ENCODE data around the gene RSPH4A.

DNA sequence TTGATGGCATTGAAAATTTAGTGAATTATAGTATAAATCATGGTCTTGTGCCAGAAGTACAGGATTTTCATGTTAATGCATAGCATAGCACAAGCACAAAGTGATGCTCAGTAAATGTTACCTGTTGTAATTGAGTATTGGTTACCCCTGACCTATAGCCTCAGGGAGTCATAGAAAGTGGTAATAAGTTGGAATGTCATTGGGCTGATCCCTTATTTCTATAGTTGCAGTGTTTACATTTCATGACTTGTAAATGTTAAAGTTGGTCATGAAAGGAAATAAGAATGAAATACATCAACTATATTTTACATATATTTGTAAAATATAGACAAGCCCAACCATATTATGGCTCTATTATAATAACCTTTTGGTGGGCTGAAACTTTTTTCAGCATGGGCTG is 37.9 kb upstream of the RSPH4A start:
- TF ChIP-seq, protein P1, sequence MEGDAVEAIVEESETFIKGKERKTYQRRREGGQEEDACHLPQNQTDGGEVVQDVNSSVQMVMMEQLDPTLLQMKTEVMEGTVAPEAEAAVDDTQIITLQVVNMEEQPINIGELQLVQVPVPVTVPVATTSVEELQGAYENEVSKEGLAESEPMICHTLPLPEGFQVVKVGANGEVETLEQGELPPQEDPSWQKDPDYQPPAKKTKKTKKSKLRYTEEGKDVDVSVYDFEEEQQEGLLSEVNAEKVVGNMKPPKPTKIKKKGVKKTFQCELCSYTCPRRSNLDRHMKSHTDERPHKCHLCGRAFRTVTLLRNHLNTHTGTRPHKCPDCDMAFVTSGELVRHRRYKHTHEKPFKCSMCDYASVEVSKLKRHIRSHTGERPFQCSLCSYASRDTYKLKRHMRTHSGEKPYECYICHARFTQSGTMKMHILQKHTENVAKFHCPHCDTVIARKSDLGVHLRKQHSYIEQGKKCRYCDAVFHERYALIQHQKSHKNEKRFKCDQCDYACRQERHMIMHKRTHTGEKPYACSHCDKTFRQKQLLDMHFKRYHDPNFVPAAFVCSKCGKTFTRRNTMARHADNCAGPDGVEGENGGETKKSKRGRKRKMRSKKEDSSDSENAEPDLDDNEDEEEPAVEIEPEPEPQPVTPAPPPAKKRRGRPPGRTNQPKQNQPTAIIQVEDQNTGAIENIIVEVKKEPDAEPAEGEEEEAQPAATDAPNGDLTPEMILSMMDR (conservative IDR thresholded peaks at IDR 0.05): no peak
- no peak for TF ChIP-seq ZFX (IDR thresholded peaks at IDR 0.05)

Data from C4-2B (cell line).